Measurements from ENCODE around the gene KSR1.
"Not testable (repeated sequence)": the region's sequence is repeated elsewhere in the genome, so short reads cannot be mapped to it uniquely, and the experiment has no call there.

GRCh38 chr17:27425571-27425970 is 30.7 kb upstream of the KSR1 start:
- TF ChIP-seq CTCF (IDR thresholded peaks at IDR 0.05); POLR2AphosphoS5 (IDR thresholded peaks at IDR 0.05; ENCODE audit: insufficient read depth in 1 of 2, low read depth in 1 of 2); POLR2A (IDR thresholded peaks at IDR 0.05): not testable (repeated sequence)

Data from vagina (tissue), 2 donors.